ENCODE data around the gene RAB17.

The RAB17 gene

GRCh38 chr2:237534380-237534779 lies 56.2 kb downstream of the RAB17 start:
- no peak for DNase-seq

GRCh38 chr2:237533668-237534161 lies 56.8 kb downstream of the RAB17 start:
- DNase-seq = no peak

GRCh38 chr2:237532160-237532559 lies 58.4 kb downstream of the RAB17 start:
- DNase-seq = no peak

GRCh38 chr2:237530472-237531433 lies 59.8 kb downstream of the RAB17 start:
- no peak for DNase-seq

GRCh38 chr2:237529452-237530402 lies 60.8 kb downstream of the RAB17 start:
- DNase-seq = peak; percentile 30

DNA sequence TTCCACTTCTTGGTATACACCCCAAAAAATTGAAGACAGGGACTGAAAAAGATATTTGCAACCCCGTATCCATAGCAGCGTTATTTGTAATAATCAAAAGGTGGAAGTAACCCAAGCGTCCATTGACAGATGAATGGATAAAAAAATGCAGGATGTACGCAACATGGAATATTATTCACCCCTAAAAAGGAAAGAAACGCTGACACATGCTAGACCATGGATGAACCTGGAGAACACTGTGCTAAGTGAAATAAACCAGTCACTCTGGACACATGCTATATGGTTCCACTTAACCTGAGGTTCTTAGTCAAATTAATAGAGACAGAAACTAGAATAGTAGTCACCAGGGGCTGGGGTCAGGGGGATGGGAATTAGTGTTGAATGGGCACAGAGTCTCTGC lies 62.8 kb downstream of the RAB17 start:
- DNase-seq = no peak

DNA sequence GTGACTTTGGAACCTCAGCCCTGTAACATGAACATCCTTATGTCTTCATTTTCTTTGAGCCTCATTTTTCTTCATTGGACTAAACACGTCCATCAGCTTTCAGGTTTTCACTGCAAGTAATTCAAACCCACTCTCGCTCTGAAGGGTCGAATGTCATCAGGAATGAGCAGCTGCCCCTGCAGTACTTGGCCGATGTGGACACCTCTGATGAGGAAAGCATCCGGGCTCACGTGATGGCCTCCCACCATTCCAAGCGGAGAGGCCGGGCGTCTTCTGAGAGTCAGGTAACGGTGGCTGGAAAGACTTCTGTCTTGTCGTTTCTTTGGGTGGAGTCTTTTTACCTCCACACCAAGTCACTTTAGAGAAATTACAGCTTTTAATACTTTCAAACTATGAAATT lies 63.3 kb downstream of the RAB17 start:
- no peak for DNase-seq

GRCh38 chr2:237525559-237526157 lies 64.9 kb downstream of the RAB17 start:
- DNase-seq = no peak

DNA sequence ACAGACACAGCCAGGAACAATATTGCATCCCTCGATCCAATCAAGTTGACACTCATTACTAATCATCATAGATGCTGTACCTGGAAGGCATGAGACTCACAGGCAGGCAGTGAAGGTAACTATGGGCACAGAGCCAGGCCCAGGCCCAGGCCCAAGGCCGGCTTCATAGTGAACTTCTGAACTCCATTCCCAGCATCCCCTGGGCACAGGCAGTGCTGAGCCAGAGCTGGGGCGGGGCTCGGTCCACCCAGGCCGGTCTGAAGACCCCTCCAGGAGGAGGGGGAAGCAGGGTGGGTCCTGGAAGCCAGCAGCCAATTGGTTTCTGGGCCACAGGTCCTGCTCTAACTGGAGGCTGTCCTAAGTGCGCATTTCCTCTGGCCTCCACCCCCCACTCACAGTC lies 65.9 kb downstream of the RAB17 start:
- DNase-seq = no peak

Data from eye (tissue), 1 donor.